CD14-positive monocyte (primary cell): ENCODE measurements around the gene AFG1L. TPM values are rescaled to one million over a fixed set of nuclear protein-coding genes. Genes with fewer than 3 reads are reported as not detected.

Experiments
- DNase-seq, 3 donors: peaks; one replicate each; pipeline ENCODE4 v3.0.0-alpha.2; 2011 to 2022
- H2AFZ ChIP-seq: 2 replicates; pipeline ENCODE4 v1.6.0; 2012; ENCODE audit warnings: mild to moderate bottlenecking, low read depth, low read length, inconsistent platforms; ENCODE audit not compliant: insufficient read depth, poor library complexity, severe bottlenecking
- H3K27ac ChIP-seq, 2 donors: 1 replicate in 1 of 2; 2 replicates in 1 of 2; pipeline ENCODE4 v1.5.1; 2012 to 2013; ENCODE audit warnings: low read length in 2 of 2, control low read depth in 1 of 2, inconsistent platforms in 1 of 2, low read depth in 1 of 2, mild to moderate bottlenecking in 1 of 2
- H3K27me3 ChIP-seq, 2 donors: one replicate each; pipeline versions ENCODE4 v1.6.0 to v1.6.1; 2011 to 2013; ENCODE audit warnings: low read length in 2 of 2; ENCODE audit not compliant: control insufficient read depth in 2 of 2, insufficient read depth in 2 of 2
- H3K36me3 ChIP-seq, 2 donors: replicated peaks in 1 of 2; 1 replicate in 1 of 2; 2 replicates in 1 of 2; pipeline versions ENCODE4 v1.5.1 to v1.6.1; 2012 to 2013; ENCODE audit warnings: low read length in 2 of 2, control low read depth in 1 of 2, inconsistent platforms in 1 of 2, mild to moderate bottlenecking in 1 of 2; ENCODE audit not compliant: insufficient read depth in 2 of 2, control insufficient read depth in 1 of 2
- H3K4me1 ChIP-seq, 2 donors: 1 replicate in 1 of 2; 2 replicates in 1 of 2; pipeline versions ENCODE4 v1.5.1 to v1.6.1; 2012 to 2013; ENCODE audit warnings: low read length in 2 of 2, control low read depth in 1 of 2, inconsistent platforms in 1 of 2, mild to moderate bottlenecking in 1 of 2, moderate library complexity in 1 of 2; ENCODE audit not compliant: insufficient read depth in 2 of 2, control insufficient read depth in 1 of 2
- H3K4me2 ChIP-seq: replicated peaks from 2 replicates; pipeline ENCODE3; 2012; ENCODE audit warnings: low read length, moderate library complexity, mild to moderate bottlenecking; ENCODE audit not compliant: poor library complexity, severe bottlenecking; ENCODE audit errors: extremely low read depth
- H3K4me3 ChIP-seq, 3 experiments: fragments of 200-600 bp in 1 of 3; sonication (generic) in 1 of 3; replicated peaks in 1 of 3; 1 replicate in 2 of 3; 2 replicates in 1 of 3; pipeline ENCODE4 v1.5.1; 2011 to 2013; ENCODE audit warnings: low read length in 3 of 3, mild to moderate bottlenecking in 3 of 3, control low read depth in 2 of 3, low read depth in 2 of 3, inconsistent platforms in 1 of 3, moderate library complexity in 1 of 3
- H3K79me2 ChIP-seq: 2 replicates; pipeline ENCODE4 v1.6.0; 2012; ENCODE audit warnings: mild to moderate bottlenecking, control low read depth, inconsistent platforms, low read length, moderate library complexity; ENCODE audit not compliant: insufficient read depth
- H3K9ac ChIP-seq: 2 replicates; pipeline ENCODE4 v1.6.0; 2017; ENCODE audit warnings: low read length, mild to moderate bottlenecking; ENCODE audit not compliant: insufficient read depth, poor library complexity, severe bottlenecking
- H3K9me3 ChIP-seq, 2 donors: replicated peaks in 1 of 2; 1 replicate in 1 of 2; 2 replicates in 1 of 2; pipeline versions ENCODE4 v1.5.1 to v1.6.1; 2012 to 2013; ENCODE audit warnings: low read length in 2 of 2, control low read depth in 1 of 2; ENCODE audit not compliant: control insufficient read depth in 1 of 2, insufficient read depth in 1 of 2
- H4K20me1 ChIP-seq: 2 replicates; pipeline ENCODE4 v1.6.0; 2012; ENCODE audit warnings: mild to moderate bottlenecking, low read length, control low read depth, moderate library complexity; ENCODE audit not compliant: insufficient read depth
- H3K27ac Mint-ChIP-seq, 7 donors: one replicate each; pipeline ENCODE4 v1.8.0; 2020; ENCODE audit warnings: mild to moderate bottlenecking in 7 of 7, mixed read lengths in 7 of 7, moderate library complexity in 6 of 7, inconsistent platforms in 2 of 7
- H3K27me3 Mint-ChIP-seq, 3 donors: one replicate each; pipeline ENCODE4 v1.8.0; 2021 to 2022; ENCODE audit warnings: low read depth in 3 of 3, mild to moderate bottlenecking in 3 of 3, mixed read lengths in 3 of 3, moderate library complexity in 3 of 3, inconsistent platforms in 1 of 3
- H3K36me3 Mint-ChIP-seq, 2 donors: one replicate each; pipeline ENCODE4 v1.8.0; 2020; ENCODE audit warnings: mixed read lengths in 2 of 2, inconsistent platforms in 1 of 2, mild to moderate bottlenecking in 1 of 2
- H3K4me1 Mint-ChIP-seq: one replicate; pipeline ENCODE4 v1.8.0; 2020; ENCODE audit warnings: mild to moderate bottlenecking, mixed read lengths
- H3K4me3 Mint-ChIP-seq, 2 donors: one replicate each; pipeline ENCODE4 v1.8.0; 2020; ENCODE audit warnings: mild to moderate bottlenecking in 2 of 2, mixed read lengths in 2 of 2, moderate library complexity in 1 of 2
- H3K9me3 Mint-ChIP-seq, 7 donors: one replicate each; pipeline ENCODE4 v1.8.0; 2020 to 2022; ENCODE audit warnings: mixed read lengths in 7 of 7, mild to moderate bottlenecking in 6 of 7, moderate library complexity in 6 of 7, inconsistent platforms in 2 of 7
- CTCF ChIP-seq: fragments of 200-600 bp; IDR thresholded peaks from one replicate; pipeline ENCODE4 v1.8.0; 2022; ENCODE audit warnings: antibody characterized with exemption, mild to moderate bottlenecking
- WGBS: methylation state at CpG from one replicate; pipeline ENCODE4 v1.1.5; 2013; ENCODE audit warnings: missing lambda C conversion rate; ENCODE audit not compliant: insufficient coverage; 5-methylcytosine and 5-hydroxymethylcytosine counted together
- intact Hi-C, 2 donors: fragments of 100-400 bp; cut with micrococcal nuclease; formaldehyde crosslinking; loops; one replicate each; pipeline versions ENCODE4 v1.15.0 to v1.15.1; 2023
- polyA plus RNA-seq, 3 donors: library from polyadenylated mRNA; depleted of rRNA in 1 of 3; unstranded in 2 of 3; stranded (reverse) in 1 of 3; fragments of 300-500 nt in 2 of 3; fragments of >200 nt in 1 of 3; fragmentation: Illumina TruSeq in 2 of 3; gene quantifications; 1 replicate in 2 of 3; 2 replicates in 1 of 3; pipeline ENCODE4 v1.2.3, GENCODE V29; 2012 to 2021

The AFG1L gene
- polyA plus RNA-seq, 3 donors, result 0.95 to 2.8 (median 2.7) TPM

- peaks cover 0 to 2% of the 10 kb centered on the region in 2 donors for H3K36me3 ChIP-seq
- Mint-ChIP-seq H3K4me3 (no peak overlapping the region), H3K27me3 (peaks cover 0 to 2% (median 0%) of the 10 kb centered on the region in 3 donors), H3K27ac (no peak overlapping the region), H3K4me1 (no peaks in the 10 kb centered on the region), H3K9me3 (peaks cover 0 to 4% (median 0%) of the 10 kb centered on the region in 7 donors), H3K36me3 (peaks cover 4 to 14% of the 10 kb centered on the region in 2 donors)
- no peaks in the 10 kb centered on the region for H3K27me3 ChIP-seq
- H3K79me2 ChIP-seq, result no peaks in the 10 kb centered on the region
- no peak overlapping the region for H3K9ac ChIP-seq
- H3K9me3 ChIP-seq, result no peaks in the 10 kb centered on the region
- TF ChIP-seq CTCF, result no peak
- no CpG with 5 or more reads among the region's 1 CpG for WGBS
- intact Hi-C loops, result no loop called here
- no peak overlapping the region for H3K27ac ChIP-seq
- H3K4me3 ChIP-seq, result no peak overlapping the region
- DNase-seq, result no peak
- H3K4me2 ChIP-seq, result no peak overlapping the region
- H2AFZ ChIP-seq, result no peak overlapping the region
- no peaks in the 10 kb centered on the region for H4K20me1 ChIP-seq
- no peaks in the 10 kb centered on the region for H3K4me1 ChIP-seq
These were observed 208.0 kb downstream of the AFG1L start for GRCh38 chr6:108502832-108503231.

- H3K27me3 Mint-ChIP-seq, result no peaks in the 10 kb centered on the region
- no CpG with 5 or more reads among the region's 2 CpGs for WGBS
- H3K4me1 Mint-ChIP-seq, result peaks cover 6% of the 10 kb centered on the region
- H3K27ac ChIP-seq, result no peak overlapping the region
- no peaks in the 10 kb centered on the region for H3K79me2 ChIP-seq
- H3K4me3 Mint-ChIP-seq, result no peak overlapping the region
- peaks cover 0 to 3% (median 2%) of the 10 kb centered on the region in 7 donors for H3K9me3 Mint-ChIP-seq
- H3K36me3 ChIP-seq, result peaks cover 0 to 5% of the 10 kb centered on the region in 2 donors
- TF ChIP-seq CTCF, result no peak
- H3K9me3 ChIP-seq, result peaks cover 0 to 3% of the 10 kb centered on the region in 2 donors
- H2AFZ ChIP-seq, result no peak overlapping the region
- no peaks in the 10 kb centered on the region for H4K20me1 ChIP-seq
- H3K9ac ChIP-seq, result no peak overlapping the region
- H3K36me3 Mint-ChIP-seq, result peaks cover 12 to 24% of the 10 kb centered on the region in 2 donors
- no peaks in the 10 kb centered on the region for H3K27me3 ChIP-seq
- intact Hi-C loops, result no loop called here
- H3K4me2 ChIP-seq, result no peak overlapping the region
- H3K4me1 ChIP-seq, result no peaks in the 10 kb centered on the region
- H3K4me3 ChIP-seq, result no peak overlapping the region
- no peak for DNase-seq
- no peak overlapping the region for H3K27ac Mint-ChIP-seq
These were observed 212.5 kb downstream of the AFG1L start for GRCh38 chr6:108507316-108507715.
